Keratinocyte (primary cell): Measurements from ENCODE around the gene NSG2. TPM values are rescaled to one million over a fixed set of nuclear protein-coding genes. Genes with fewer than 3 reads are reported as not detected.

ENCODE experiments used
- DNase-seq: peaks from one replicate; pipeline ENCODE4 v3.0.0-alpha.2; 2011; ENCODE audit warnings: low read depth, missing footprints, low spot score
- FAIRE-seq: peaks from 2 replicates; lab custom pipeline; 2011; peaks lifted over from hg19 to GRCh38; lab: Jason Lieb, UNC
- H2AFZ ChIP-seq: 2 replicates; pipeline ENCODE4 v1.6.0; 2012; ENCODE audit warnings: low read length, control low read depth, inconsistent platforms; ENCODE audit not compliant: control insufficient read depth
- H3K27ac ChIP-seq: 2 replicates; pipeline ENCODE4 v1.5.1; 2011; ENCODE audit warnings: low read length; ENCODE audit not compliant: control insufficient read depth, insufficient read depth
- H3K27me3 ChIP-seq: 3 replicates; pipeline ENCODE4 v1.6.0; 2011; ENCODE audit warnings: low read length; ENCODE audit not compliant: control insufficient read depth, insufficient read depth; ENCODE audit errors: extremely low read depth
- H3K36me3 ChIP-seq, 2 experiments: 2 replicates in 1 of 2; 3 replicates in 1 of 2; pipeline ENCODE4 v1.5.1; 2011; ENCODE audit warnings: low read length in 2 of 2, mild to moderate bottlenecking in 1 of 2; ENCODE audit not compliant: control insufficient read depth in 2 of 2, insufficient read depth in 2 of 2; ENCODE audit errors: extremely low read depth in 1 of 2
- H3K4me1 ChIP-seq: 3 replicates; pipeline ENCODE4 v1.5.1; 2011; ENCODE audit warnings: low read length; ENCODE audit not compliant: control insufficient read depth, insufficient read depth; ENCODE audit errors: extremely low read depth
- H3K4me2 ChIP-seq: 3 replicates; pipeline ENCODE4 v1.6.0; 2011; ENCODE audit warnings: low read depth, low read length; ENCODE audit not compliant: control insufficient read depth, insufficient read depth; ENCODE audit errors: extremely low read depth
- H3K4me3 ChIP-seq, 3 experiments: fragments of 200-600 bp in 1 of 3; sonication (generic) in 1 of 3; 2 replicates in 2 of 3; 3 replicates in 1 of 3; pipeline ENCODE4 v1.5.1; 2011 to 2016; ENCODE audit warnings: low read length in 3 of 3, mild to moderate bottlenecking in 3 of 3, control low read depth in 2 of 3, inconsistent platforms in 1 of 3, low read depth in 1 of 3, mixed read lengths in 1 of 3, mixed run types in 1 of 3, moderate library complexity in 1 of 3; ENCODE audit not compliant: control insufficient read depth in 2 of 3, insufficient read depth in 2 of 3; ENCODE audit errors: extremely low read depth in 1 of 3
- H3K79me2 ChIP-seq: 2 replicates; pipeline ENCODE4 v1.6.0; 2012; ENCODE audit warnings: low read length; ENCODE audit not compliant: control insufficient read depth, insufficient read depth
- H3K9ac ChIP-seq: 3 replicates; pipeline ENCODE4 v1.6.0; 2011; ENCODE audit warnings: low read length; ENCODE audit not compliant: control insufficient read depth, insufficient read depth; ENCODE audit errors: extremely low read depth
- H3K9me1 ChIP-seq: 3 replicates; pipeline ENCODE4 v1.6.0; 2011; ENCODE audit warnings: low read length; ENCODE audit not compliant: control insufficient read depth, insufficient read depth; ENCODE audit errors: extremely low read depth
- H3K9me3 ChIP-seq: 2 replicates; pipeline ENCODE4 v1.5.1; 2012; ENCODE audit warnings: low read depth, low read length; ENCODE audit not compliant: control insufficient read depth
- H4K20me1 ChIP-seq: 3 replicates; pipeline ENCODE4 v1.6.0; 2011; ENCODE audit warnings: low read length; ENCODE audit not compliant: control insufficient read depth, insufficient read depth; ENCODE audit errors: extremely low read depth
- CTCF ChIP-seq, 3 experiments: IDR thresholded peaks in 1 of 3; conservative IDR thresholded peaks in 1 of 3; optimal IDR thresholded peaks in 1 of 3; 2 replicates in 2 of 3; 3 replicates in 1 of 3; pipeline versions ENCODE3 to v1.5.1; 2011; ENCODE audit warnings: low read length in 3 of 3, mild to moderate bottlenecking in 3 of 3, moderate library complexity in 2 of 3, control low read depth in 1 of 3, inconsistent platforms in 1 of 3; ENCODE audit not compliant: insufficient read depth in 2 of 3; ENCODE audit errors: extremely low read depth in 1 of 3
- EZH2 ChIP-seq: IDR thresholded peaks from one replicate; pipeline ENCODE4 v1.6.1; 2012; ENCODE audit warnings: inconsistent platforms, mild to moderate bottlenecking, low read length, moderate library complexity
- dilution Hi-C: fragments of 300-500 bp; cut with MboI; formaldehyde crosslinking; loops from one replicate; pipeline ENCODE4 v1.7.0; 2020; ENCODE audit warnings: low sequenced_read_pairs; ENCODE audit not compliant: extremely low pct_ligation_motif_present
- polyA plus RNA-seq, 5 experiments: library from polyadenylated mRNA; depleted of rRNA in 3 of 5; stranded (reverse) in 3 of 5; stranded (forward) in 1 of 5; unstranded in 1 of 5; fragments of >200 nt; gene quantifications; 1 replicate in 1 of 5; 2 replicates in 3 of 5; 3 replicates in 1 of 5; pipeline versions ENCODE4 v1.2.1 to v1.2.3, GENCODE V29; 2011 to 2012; ENCODE audit warnings: missing spikeins in 2 of 5, low read depth in 1 of 5, low replicate concordance in 1 of 5

The NSG2 gene
- polyA plus RNA-seq, 1 donor (not counting 4 experiments of a cell fraction or from before 2014, with no cell fraction given) = not detected

GRCh38 chr5:174147551-174147950 is 102.0 kb downstream of the NSG2 start:
- Histone ChIP-seq H3K9ac (no peak overlapping the region), H3K9me1 (no peaks in the 10 kb centered on the region), H3K4me3 (no peak overlapping the region), H3K27me3 (no peaks in the 10 kb centered on the region), H3K36me3 (no peaks in the 10 kb centered on the region), H3K4me1 (no peaks in the 10 kb centered on the region), H3K27ac (no peak overlapping the region), H3K79me2 (no peaks in the 10 kb centered on the region), H3K4me2 (no peak overlapping the region), H3K9me3 (no peaks in the 10 kb centered on the region), H2AFZ (no peak overlapping the region), H4K20me1 (no peaks in the 10 kb centered on the region)
- no peak for FAIRE-seq
- dilution Hi-C loops = no loop called here
- DNase-seq = no peak
- TF ChIP-seq EZH2 (no peak), CTCF (optimal IDR thresholded peaks at IDR 0.05 in 1 of 3, IDR thresholded peaks at IDR 0.05 in 1 of 3, conservative IDR thresholded peaks at IDR 0.05 in 1 of 3; ENCODE audit: extremely low read depth in 1 of 3, insufficient read depth in 2 of 3, low read length in 3 of 3) (no peak)

GRCh38 chr5:174148721-174149120 is 103.2 kb downstream of the NSG2 start:
- Histone ChIP-seq H3K4me3 (no peak overlapping the region), H3K36me3 (no peaks in the 10 kb centered on the region), H3K79me2 (no peaks in the 10 kb centered on the region), H3K27ac (no peak overlapping the region), H3K9ac (no peak overlapping the region), H2AFZ (no peak overlapping the region), H3K4me1 (no peaks in the 10 kb centered on the region), H3K9me3 (no peaks in the 10 kb centered on the region), H3K4me2 (no peak overlapping the region), H3K27me3 (no peaks in the 10 kb centered on the region), H3K9me1 (no peaks in the 10 kb centered on the region), H4K20me1 (no peaks in the 10 kb centered on the region)
- TF ChIP-seq CTCF (optimal IDR thresholded peaks at IDR 0.05 in 1 of 3, IDR thresholded peaks at IDR 0.05 in 1 of 3, conservative IDR thresholded peaks at IDR 0.05 in 1 of 3; ENCODE audit: extremely low read depth in 1 of 3, insufficient read depth in 2 of 3, low read length in 3 of 3) = no peak
- no peak for TF ChIP-seq EZH2
- dilution Hi-C loops = no loop called here
- DNase-seq (no peak), FAIRE-seq (no peak)
